Loucy (cell line): ENCODE results near the gene ZNF407.
A peak's percentile ranks its signal among the peaks of the same experiment; 100 is the strongest.

Source experiments
- CTCF ChIP-seq: fragments of 200-600 bp; sonication (generic); conservative IDR thresholded peaks from 2 replicates; pipeline ENCODE4 v1.5.1; 2014; ENCODE audit warnings: mild to moderate bottlenecking, antibody characterized with exemption, low read length
- EZH2phosphoT487 ChIP-seq: fragments of 200-600 bp; IDR thresholded peaks from 2 replicates; pipeline ENCODE4 v1.6.1; 2018; ENCODE audit warnings: antibody characterized with exemption, mild to moderate bottlenecking, moderate library complexity, borderline replicate concordance

GRCh38 chr18:74896390-74896991 lies 298.8 kb downstream of the ZNF407 start:
- peak; percentile 66 for TF ChIP-seq CTCF
- TF ChIP-seq EZH2phosphoT487 = no peak
